CD4-positive, CD25-positive, alpha-beta regulatory T cell (primary cell): ENCODE results near the gene PODXL. TPM values are rescaled to one million over a fixed set of nuclear protein-coding genes. Genes with fewer than 3 reads are reported as not detected.
"Not testable (repeated sequence)": the region's sequence is repeated elsewhere in the genome, so short reads cannot be mapped to it uniquely, and the experiment has no call there.

ENCODE experiments used
- ATAC-seq, 2 donors: fragments of 150-1000 bp; cut with Tn5 transposase; one replicate each; pipeline ENCODE4 v1.10.0; 2021; ENCODE audit warnings: low read depth in 2 of 2, moderate number of reproducible peaks in 2 of 2, moderate library complexity in 1 of 2
- DNase-seq, 3 donors: peaks; one replicate each; pipeline versions ENCODE4 v3.0.0 to v3.0.0-alpha.2; 2012 to 2022; ENCODE audit warnings: mixed read lengths in 1 of 3
- H3K27ac ChIP-seq: one replicate; pipeline ENCODE4 v1.7.0; 2013; ENCODE audit warnings: mild to moderate bottlenecking, low read length; ENCODE audit not compliant: insufficient read depth, poor library complexity, severe bottlenecking
- H3K27me3 ChIP-seq: one replicate; pipeline ENCODE4 v1.7.0; 2013; ENCODE audit warnings: low read length; ENCODE audit not compliant: control insufficient read depth, insufficient read depth
- H3K36me3 ChIP-seq: one replicate; pipeline ENCODE4 v1.7.0; 2013; ENCODE audit warnings: mild to moderate bottlenecking, low read length, moderate library complexity; ENCODE audit not compliant: control insufficient read depth, insufficient read depth
- H3K4me1 ChIP-seq: 2 replicates; pipeline ENCODE4 v1.7.0; 2013; ENCODE audit warnings: mild to moderate bottlenecking, low read length; ENCODE audit not compliant: insufficient read depth, control insufficient read depth, poor library complexity, severe bottlenecking
- H3K4me3 ChIP-seq: one replicate; pipeline ENCODE4 v1.7.0; 2013; ENCODE audit warnings: low read depth, mild to moderate bottlenecking, low read length, moderate library complexity
- H3K9me3 ChIP-seq, 2 experiments: 1 replicate in 1 of 2; 2 replicates in 1 of 2; pipeline ENCODE4 v1.7.0; 2013; ENCODE audit warnings: low read length in 2 of 2, mild to moderate bottlenecking in 1 of 2, moderate library complexity in 1 of 2; ENCODE audit not compliant: control insufficient read depth in 2 of 2
- H3K27ac Mint-ChIP-seq, 3 donors: one replicate each; pipeline ENCODE4 v1.8.0; 2020 to 2022; ENCODE audit warnings: mild to moderate bottlenecking in 3 of 3, mixed read lengths in 3 of 3, moderate library complexity in 2 of 3
- H3K27me3 Mint-ChIP-seq: one replicate; pipeline ENCODE4 v1.8.0; 2022; ENCODE audit warnings: mild to moderate bottlenecking, mixed read lengths
- H3K36me3 Mint-ChIP-seq: one replicate; pipeline ENCODE4 v1.8.0; 2020; ENCODE audit warnings: mixed read lengths
- H3K4me1 Mint-ChIP-seq, 4 donors: one replicate each; pipeline ENCODE4 v1.8.0; 2020 to 2022; ENCODE audit warnings: mixed read lengths in 4 of 4, mild to moderate bottlenecking in 1 of 4
- H3K4me3 Mint-ChIP-seq, 4 donors: one replicate each; pipeline ENCODE4 v1.8.0; 2020 to 2022; ENCODE audit warnings: mild to moderate bottlenecking in 4 of 4, mixed read lengths in 4 of 4, moderate library complexity in 3 of 4
- H3K9me3 Mint-ChIP-seq, 7 donors: one replicate each; pipeline ENCODE4 v1.8.0; 2020 to 2022; ENCODE audit warnings: mixed read lengths in 7 of 7, mild to moderate bottlenecking in 3 of 7, moderate library complexity in 2 of 7
- polyA plus RNA-seq, 4 donors: library from polyadenylated mRNA; unstranded; fragments of 300-500 nt; fragmentation: Illumina TruSeq; gene quantifications; one replicate each; pipeline ENCODE4 v1.2.3, GENCODE V29; 2021
- total RNA-seq: library from RNA; stranded (reverse); gene quantifications from one replicate; pipeline ENCODE4 v1.2.3, GENCODE V29; 2022

PODXL gene
- total and polyA plus RNA-seq, 5 donors from 2014 or later, result 0.17 to 0.89 (median 0.34) TPM

- Mint-ChIP-seq H3K9me3 (no peaks in the 10 kb centered on the region), H3K27ac (no peak overlapping the region), H3K4me3 (no peak overlapping the region), H3K4me1 (peaks cover under 1 to 35% (median 16%) of the 10 kb centered on the region in 4 donors), H3K27me3 (peaks cover 12% of the 10 kb centered on the region), H3K36me3 (no peaks in the 10 kb centered on the region)
- no peaks in the 10 kb centered on the region for H3K9me3 ChIP-seq
- no peak overlapping the region for H3K4me3 ChIP-seq
- H3K27me3 ChIP-seq, result peaks cover 4% of the 10 kb centered on the region
- H3K36me3 ChIP-seq, result no peaks in the 10 kb centered on the region
- DNase-seq, result no peak
- H3K27ac ChIP-seq, result no peak overlapping the region
- no peak for ATAC-seq
- H3K4me1 ChIP-seq, result peaks cover 13% of the 10 kb centered on the region
These were observed 49.8 kb downstream of the PODXL start for GRCh38 chr7:131506597-131506996.

- DNase-seq, result no peak
- no peak overlapping the region for H3K27ac ChIP-seq
- H3K27me3 ChIP-seq, result peaks cover 4% of the 10 kb centered on the region
- peaks cover 6 to 42% (median 23%) of the 10 kb centered on the region in 4 donors for H3K4me1 Mint-ChIP-seq
- no peaks in the 10 kb centered on the region for H3K9me3 Mint-ChIP-seq
- H3K36me3 Mint-ChIP-seq, result no peaks in the 10 kb centered on the region
- ATAC-seq, result no peak
- no peaks in the 10 kb centered on the region for H3K9me3 ChIP-seq
- no peak overlapping the region for H3K4me3 Mint-ChIP-seq
- no peaks in the 10 kb centered on the region for H3K36me3 ChIP-seq
- H3K27ac Mint-ChIP-seq, result no peak overlapping the region
- H3K4me1 ChIP-seq, result peaks cover 20% of the 10 kb centered on the region
- H3K27me3 Mint-ChIP-seq, result peaks cover 12% of the 10 kb centered on the region
- H3K4me3 ChIP-seq, result no peak overlapping the region
These were observed 50.5 kb downstream of the PODXL start for GRCh38 chr7:131505636-131506557.

- H3K4me3 ChIP-seq, ATAC-seq: not testable (repeated sequence)
- H3K4me1 Mint-ChIP-seq, result peaks cover 6 to 49% (median 28%) of the 10 kb centered on the region in 4 donors
These were observed 51.3 kb downstream of the PODXL start for GRCh38 chr7:131505037-131505620.

GRCh38 chr7:131504157-131504899, 52.1 kb downstream of the PODXL start:
- H3K27ac ChIP-seq, result no peak overlapping the region
- Mint-ChIP-seq H3K27me3 (peaks cover 10% of the 10 kb centered on the region), H3K27ac (peak overlapping the region in 2 of 3 donors; percentile 69 to 79), H3K4me3 (no peak overlapping the region), H3K9me3 (no peaks in the 10 kb centered on the region), H3K36me3 (no peaks in the 10 kb centered on the region), H3K4me1 (peaks cover 6 to 49% (median 28%) of the 10 kb centered on the region in 4 donors)
- DNase-seq (no peak), ATAC-seq (no peak)
- peaks cover 27% of the 10 kb centered on the region for H3K4me1 ChIP-seq
- H3K9me3 ChIP-seq, result no peaks in the 10 kb centered on the region
- no peak overlapping the region for H3K4me3 ChIP-seq
- H3K36me3 ChIP-seq, result no peaks in the 10 kb centered on the region
- peaks cover 4% of the 10 kb centered on the region for H3K27me3 ChIP-seq

More at GRCh38 chr7:131505037-131505620, 51.3 kb downstream of the PODXL start:
- not testable (repeated sequence) for H3K27me3 ChIP-seq, H3K36me3 ChIP-seq, H3K4me3 Mint-ChIP-seq, H3K9me3 ChIP-seq, DNase-seq, H3K36me3 Mint-ChIP-seq, H3K27ac ChIP-seq, H3K9me3 Mint-ChIP-seq
- Mint-ChIP-seq H3K27ac (peak overlapping the region in 2 of 3 donors; percentile 55 to 79), H3K27me3 (peaks cover 12% of the 10 kb centered on the region)
- peaks cover 27% of the 10 kb centered on the region for H3K4me1 ChIP-seq

- Mint-ChIP-seq H3K4me1 (peaks cover 6 to 46% (median 31%) of the 10 kb centered on the region in 4 donors), H3K36me3 (no peaks in the 10 kb centered on the region), H3K4me3 (no peak overlapping the region), H3K9me3 (no peaks in the 10 kb centered on the region), H3K27me3 (peaks cover 8% of the 10 kb centered on the region), H3K27ac (peak overlapping the region in 1 of 3 donors; percentile 69)
- DNase-seq (no peak), ATAC-seq (no peak)
- Histone ChIP-seq H3K4me1 (peaks cover 27% of the 10 kb centered on the region), H3K27me3 (no peaks in the 10 kb centered on the region), H3K4me3 (no peak overlapping the region), H3K36me3 (no peaks in the 10 kb centered on the region), H3K27ac (no peak overlapping the region), H3K9me3 (no peaks in the 10 kb centered on the region)
These were observed 52.8 kb downstream of the PODXL start for GRCh38 chr7:131503639-131504038.

- Mint-ChIP-seq H3K27me3 (peaks cover 3% of the 10 kb centered on the region), H3K36me3 (no peaks in the 10 kb centered on the region), H3K4me3 (peak overlapping the region in 1 of 4 donors; percentile 76), H3K9me3 (no peaks in the 10 kb centered on the region), H3K27ac (peak overlapping the region in 1 of 3 donors; percentile 51), H3K4me1 (peaks cover 6 to 41% (median 28%) of the 10 kb centered on the region in 4 donors)
- Histone ChIP-seq H3K27me3 (no peaks in the 10 kb centered on the region), H3K4me1 (peaks cover 23% of the 10 kb centered on the region), H3K36me3 (no peaks in the 10 kb centered on the region), H3K27ac (no peak overlapping the region), H3K9me3 (no peaks in the 10 kb centered on the region), H3K4me3 (no peak overlapping the region)
- ATAC-seq (no peak), DNase-seq (no peak)
These were observed 53.5 kb downstream of the PODXL start for GRCh38 chr7:131502810-131503508.
